DOHH2 (cell line): Measurements from ENCODE around the gene GAS2L1.

Source experiments
- H3F3A ChIP-seq: fragments of 200-600 bp; sonication (generic), shearing (Covaris generic); 2 replicates; pipeline ENCODE4 v1.6.0; 2016; ENCODE audit warnings: antibody characterized with exemption, mild to moderate bottlenecking; ENCODE audit not compliant: control insufficient read depth, insufficient read depth
- H3K27ac ChIP-seq: fragments of 200-600 bp; sonication (generic); 2 replicates; pipeline ENCODE4 v1.5.1; 2014; ENCODE audit warnings: low read depth, mild to moderate bottlenecking, low read length, moderate library complexity
- H3K27me3 ChIP-seq: fragments of 200-600 bp; sonication (generic); 2 replicates; pipeline ENCODE4 v1.6.1; 2014; ENCODE audit warnings: mild to moderate bottlenecking, low read length, mixed read lengths; ENCODE audit not compliant: control insufficient read depth
- H3K36me3 ChIP-seq: fragments of 200-600 bp; sonication (generic); 2 replicates; pipeline ENCODE4 v1.6.1; 2014; ENCODE audit warnings: mild to moderate bottlenecking, low read length, moderate library complexity, mixed read lengths; ENCODE audit not compliant: control insufficient read depth
- H3K4me1 ChIP-seq: fragments of 200-600 bp; sonication (generic); 2 replicates; pipeline ENCODE4 v1.6.1; 2014; ENCODE audit warnings: mild to moderate bottlenecking, low read length, mixed read lengths; ENCODE audit not compliant: control insufficient read depth
- H3K4me2 ChIP-seq: fragments of 200-600 bp; sonication (generic); 2 replicates; pipeline ENCODE4 v1.6.0; 2014; ENCODE audit warnings: mild to moderate bottlenecking, low read length, moderate library complexity
- H3K4me3 ChIP-seq: fragments of 200-600 bp; sonication (generic); 2 replicates; pipeline ENCODE4 v1.5.1; 2014; ENCODE audit warnings: mild to moderate bottlenecking, low read length, mixed read lengths
- H3K79me2 ChIP-seq: fragments of 200-600 bp; sonication (generic); 2 replicates; pipeline ENCODE4 v1.6.1; 2014; ENCODE audit warnings: mild to moderate bottlenecking, low read length, mixed read lengths; ENCODE audit not compliant: control insufficient read depth
- H3K9me2 ChIP-seq: fragments of 200-600 bp; sonication (generic); replicated peaks from 2 replicates; pipeline ENCODE4 v1.6.1; 2014; ENCODE audit warnings: mild to moderate bottlenecking, low read length, mixed read lengths; ENCODE audit not compliant: control insufficient read depth
- H3K9me3 ChIP-seq: fragments of 200-600 bp; sonication (generic); 2 replicates; pipeline ENCODE4 v1.6.1; 2014; ENCODE audit warnings: antibody characterized with exemption, low read length, mixed read lengths; ENCODE audit not compliant: control insufficient read depth, insufficient read depth
- H4K20me1 ChIP-seq: fragments of 200-600 bp; sonication (generic); 2 replicates; pipeline ENCODE4 v1.6.0; 2014; ENCODE audit warnings: low read depth, mild to moderate bottlenecking, antibody characterized with exemption, low read length, moderate library complexity; ENCODE audit not compliant: control insufficient read depth, insufficient read depth
- CTCF ChIP-seq: fragments of 200-600 bp; sonication (generic); IDR thresholded peaks from one replicate; pipeline ENCODE4 v1.5.1; 2014; ENCODE audit warnings: antibody characterized with exemption, mild to moderate bottlenecking, low read depth, low read length; ENCODE audit not compliant: poor library complexity, severe bottlenecking
- EZH2phosphoT487 ChIP-seq: fragments of 200-600 bp; sonication (generic); IDR thresholded peaks from 2 replicates; pipeline ENCODE4 v1.6.1; 2017; ENCODE audit warnings: borderline replicate concordance, mild to moderate bottlenecking, antibody characterized with exemption, low read length, moderate library complexity, mixed read lengths

The GAS2L1 gene

GRCh38 chr22:29302681-29303465 is 3.6 kb upstream of the GAS2L1 start:
- H3K79me2 ChIP-seq = no peaks in the 10 kb centered on the region
- H3K9me2 ChIP-seq = no peaks in the 10 kb centered on the region
- peaks cover 29% of the 10 kb centered on the region for H3K36me3 ChIP-seq
- no peak overlapping the region for H3K27ac ChIP-seq
- H3K9me3 ChIP-seq = no peaks in the 10 kb centered on the region
- peaks cover 29% of the 10 kb centered on the region for H3K4me1 ChIP-seq
- H4K20me1 ChIP-seq = peaks cover 6% of the 10 kb centered on the region; the same call in 1 of the 2 replicates
- TF ChIP-seq CTCF (no peak), EZH2phosphoT487 (no peak)
- no peak overlapping the region for H3K4me3 ChIP-seq
- H3F3A ChIP-seq = peaks cover 26% of the 10 kb centered on the region
- H3K4me2 ChIP-seq = peak overlapping the region; percentile 28
- H3K27me3 ChIP-seq = peaks cover 10% of the 10 kb centered on the region

DNA sequence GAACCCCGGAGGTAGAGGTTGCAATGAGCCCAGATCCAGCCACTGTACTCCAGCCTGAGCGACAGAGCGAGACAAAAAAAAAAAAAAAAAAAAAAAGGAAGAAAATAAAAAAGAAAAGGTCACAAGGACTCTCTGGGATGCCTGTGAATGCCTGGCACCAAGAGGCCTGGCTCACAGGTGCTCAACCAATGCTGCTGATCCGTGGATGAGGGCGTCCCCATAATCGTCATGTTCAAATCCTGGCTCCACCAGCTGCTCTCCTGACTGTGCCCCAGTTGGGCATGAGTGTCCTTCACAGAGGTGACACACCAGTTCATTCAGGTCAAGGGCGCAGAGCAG is 645 bp upstream of the GAS2L1 start:
- no peaks in the 10 kb centered on the region for H3K9me3 ChIP-seq
- no peak for TF ChIP-seq CTCF
- TF ChIP-seq EZH2phosphoT487 = no peak
- peaks cover 5% of the 10 kb centered on the region for H3K36me3 ChIP-seq
- H3K9me2 ChIP-seq = no peaks in the 10 kb centered on the region
- peaks cover 3% of the 10 kb centered on the region; the same call in 1 of the 2 replicates for H4K20me1 ChIP-seq
- peak overlapping the region; percentile 96 for H3K4me2 ChIP-seq
- peaks cover 31% of the 10 kb centered on the region for H3K4me1 ChIP-seq
- H3K79me2 ChIP-seq = no peaks in the 10 kb centered on the region
- peaks cover 10% of the 10 kb centered on the region for H3K27me3 ChIP-seq
- H3K4me3 ChIP-seq = peak overlapping the region; percentile 78
- H3K27ac ChIP-seq = no peak overlapping the region
- H3F3A ChIP-seq = peaks cover 5% of the 10 kb centered on the region

GRCh38 chr22:29306835-29307595 is 565 bp downstream of the GAS2L1 start:
- H3K4me1 ChIP-seq = peaks cover 31% of the 10 kb centered on the region
- H3K4me2 ChIP-seq = peak overlapping the region; percentile 96
- H3K27ac ChIP-seq = no peak overlapping the region
- H3K9me2 ChIP-seq = no peaks in the 10 kb centered on the region
- no peak for TF ChIP-seq EZH2phosphoT487
- TF ChIP-seq CTCF = no peak
- no peaks in the 10 kb centered on the region for H3K9me3 ChIP-seq
- H3K36me3 ChIP-seq = no peaks in the 10 kb centered on the region
- H3K27me3 ChIP-seq = peaks cover 10% of the 10 kb centered on the region
- H4K20me1 ChIP-seq = peaks cover 3% of the 10 kb centered on the region; the same call in 1 of the 2 replicates
- H3K79me2 ChIP-seq = no peaks in the 10 kb centered on the region
- H3F3A ChIP-seq = no peaks in the 10 kb centered on the region
- H3K4me3 ChIP-seq = peak overlapping the region; percentile 78
